MCF 10A (cell line): ENCODE results near the gene BANF2. TPM values are rescaled to one million over a fixed set of nuclear protein-coding genes. Genes with fewer than 3 reads are reported as not detected.

Experiments used
- BruUV-seq: library from RNA; stranded (reverse); fragments of 400-500 nt; replicated peaks from 2 replicates; lab custom pipeline; 2021; lab: Mats Ljungman, UMichigan
- CTCF ChIA-PET: fragments of 300-600 bp; sonication (Branson Sonifier 250); formaldehyde crosslinking; extraction: SDS; loops from one replicate; lab custom pipeline; 2021; ENCODE audit warnings: antibody characterized with exemption, inconsistent platforms; lab: Yijun Ruan, JAX
- POLR2A ChIA-PET: fragments of 300-600, 350-650 bp; sonication (Branson Sonifier 250); formaldehyde crosslinking; extraction: SDS; loops from one replicate; lab custom pipeline; 2020; ENCODE audit warnings: antibody characterized with exemption, inconsistent platforms; lab: Yijun Ruan, JAX
- DNase-seq: peaks from one replicate; pipeline ENCODE4 v3.0.0-alpha.2; 2018; ENCODE audit not compliant: unreplicated experiment
- H3K27ac Mint-ChIP-seq: one replicate; pipeline ENCODE4 v1.8.0; 2022; ENCODE audit warnings: mild to moderate bottlenecking, low read depth, mixed read lengths; ENCODE audit not compliant: unreplicated experiment
- H3K27me3 Mint-ChIP-seq: one replicate; pipeline ENCODE4 v1.8.0; 2022; ENCODE audit warnings: mixed read lengths; ENCODE audit not compliant: insufficient read depth, unreplicated experiment
- H3K36me3 Mint-ChIP-seq: one replicate; pipeline ENCODE4 v1.8.0; 2022; ENCODE audit warnings: mild to moderate bottlenecking, moderate library complexity, mixed read lengths; ENCODE audit not compliant: insufficient read depth, unreplicated experiment
- H3K4me1 Mint-ChIP-seq: one replicate; pipeline ENCODE4 v1.8.0; 2022; ENCODE audit warnings: mixed read lengths; ENCODE audit not compliant: insufficient read depth, unreplicated experiment
- H3K4me3 Mint-ChIP-seq: one replicate; pipeline ENCODE4 v1.8.0; 2022; ENCODE audit warnings: mild to moderate bottlenecking, moderate library complexity, mixed read lengths; ENCODE audit not compliant: unreplicated experiment
- H3K9me3 Mint-ChIP-seq: one replicate; pipeline ENCODE4 v1.8.0; 2022; ENCODE audit warnings: mixed read lengths; ENCODE audit not compliant: unreplicated experiment
- CTCF ChIP-seq: fragments of 200-600 bp; IDR thresholded peaks from one replicate; pipeline ENCODE4 v1.8.0; 2022; ENCODE audit warnings: antibody characterized with exemption, mild to moderate bottlenecking; ENCODE audit not compliant: unreplicated experiment
- intact Hi-C: fragments of 100-400 bp; cut with micrococcal nuclease; formaldehyde crosslinking; loops from 2 replicates; pipeline ENCODE4 v1.14.1; 2022
- total RNA-seq: library from RNA; stranded (reverse); gene quantifications from 2 replicates; pipeline ENCODE4 v1.2.3, GENCODE V29; 2022

The BANF2 gene
- total RNA-seq, 1 experiment from 2014 or later = not detected

- TF ChIP-seq CTCF = no peak
- Mint-ChIP-seq H3K4me3 (no peak overlapping the region), H3K27ac (no peak overlapping the region), H3K27me3 (no peaks in the 10 kb centered on the region), H3K4me1 (no peaks in the 10 kb centered on the region), H3K36me3 (no peaks in the 10 kb centered on the region), H3K9me3 (no peaks in the 10 kb centered on the region)
- ChIA-PET POLR2A (no interaction called here), CTCF (interaction anchor here (0.9 kb wide), 1 partner anchor 129 kb away, joined by 4 read pairs; no protein-coding TSS in a partner anchor)
- intact Hi-C loops = no loop called here
- DNase-seq = no peak
- BruUV-seq = no TSS peak
Observed at GRCh38 chr20:17712201-17712600, 12.4 kb downstream of the BANF2 start.

- Mint-ChIP-seq H3K27me3 (no peaks in the 10 kb centered on the region), H3K27ac (no peak overlapping the region), H3K4me3 (no peak overlapping the region), H3K4me1 (no peaks in the 10 kb centered on the region), H3K9me3 (no peaks in the 10 kb centered on the region), H3K36me3 (no peaks in the 10 kb centered on the region)
- no TSS peak for BruUV-seq
- POLR2A ChIA-PET = no interaction called here
- no peak for DNase-seq
- CTCF ChIA-PET = interaction anchor here (0.6 to 0.9 kb wide), 2 partner anchors 130 to 244 kb away, joined by 3 to 4 read pairs; no protein-coding TSS in a partner anchor
- intact Hi-C loops = no loop called here
- TF ChIP-seq CTCF = no peak
Observed at GRCh38 chr20:17712708-17713107, 12.9 kb downstream of the BANF2 start.

- Mint-ChIP-seq H3K27ac (no peak overlapping the region), H3K36me3 (no peaks in the 10 kb centered on the region), H3K4me3 (no peak overlapping the region), H3K27me3 (no peaks in the 10 kb centered on the region), H3K9me3 (no peaks in the 10 kb centered on the region), H3K4me1 (no peaks in the 10 kb centered on the region)
- ChIA-PET POLR2A (interaction anchor here (0.6 to 1.2 kb wide), 3 partner anchors 35 to 224 kb away, joined by 3 read pairs; no protein-coding TSS in a partner anchor), CTCF (interaction anchor here (0.6 kb wide), 1 partner anchor 45 kb away, joined by 3 read pairs; no protein-coding TSS in a partner anchor)
- no peak for TF ChIP-seq CTCF
- intact Hi-C loops = no loop called here
- no peak for DNase-seq
- no TSS peak for BruUV-seq
Observed at GRCh38 chr20:17714597-17714996, 14.8 kb downstream of the BANF2 start.

GRCh38 chr20:17715075-17715474, 15.3 kb downstream of the BANF2 start:
- intact Hi-C loops = no loop called here
- ChIA-PET POLR2A (interaction anchor here (0.8 to 1.2 kb wide), 2 partner anchors 35 to 224 kb away, joined by 3 read pairs; no protein-coding TSS in a partner anchor), CTCF (interaction anchor here (0.7 to 1.1 kb wide), 4 partner anchors 13 to 127 kb away, joined by 3 to 4 read pairs (median 4); no protein-coding TSS in a partner anchor)
- no peak for TF ChIP-seq CTCF
- Mint-ChIP-seq H3K4me3 (no peak overlapping the region), H3K4me1 (no peaks in the 10 kb centered on the region), H3K27ac (no peak overlapping the region), H3K27me3 (no peaks in the 10 kb centered on the region), H3K36me3 (no peaks in the 10 kb centered on the region), H3K9me3 (no peaks in the 10 kb centered on the region)
- DNase-seq = no peak
- no TSS peak for BruUV-seq
